T-helper 22 cell (primary cell): ENCODE measurements around the gene TBX3.
"Not testable (repeated sequence)": the region's sequence is repeated elsewhere in the genome, so short reads cannot be mapped to it uniquely, and the experiment has no call there.

Experiments used
- DNase-seq: peaks from one replicate; pipeline ENCODE4 v3.0.0-alpha.2; 2020; ENCODE audit warnings: low read depth

Gene TBX3

GRCh38 chr12:114684098-114684869 lies at the start of gene TBX3:
TSS of gene TBX3 (minus strand) at chr12:114684175. CDS start at chr12:114683200, 975 bp downstream.
- no peak for DNase-seq

DNA sequence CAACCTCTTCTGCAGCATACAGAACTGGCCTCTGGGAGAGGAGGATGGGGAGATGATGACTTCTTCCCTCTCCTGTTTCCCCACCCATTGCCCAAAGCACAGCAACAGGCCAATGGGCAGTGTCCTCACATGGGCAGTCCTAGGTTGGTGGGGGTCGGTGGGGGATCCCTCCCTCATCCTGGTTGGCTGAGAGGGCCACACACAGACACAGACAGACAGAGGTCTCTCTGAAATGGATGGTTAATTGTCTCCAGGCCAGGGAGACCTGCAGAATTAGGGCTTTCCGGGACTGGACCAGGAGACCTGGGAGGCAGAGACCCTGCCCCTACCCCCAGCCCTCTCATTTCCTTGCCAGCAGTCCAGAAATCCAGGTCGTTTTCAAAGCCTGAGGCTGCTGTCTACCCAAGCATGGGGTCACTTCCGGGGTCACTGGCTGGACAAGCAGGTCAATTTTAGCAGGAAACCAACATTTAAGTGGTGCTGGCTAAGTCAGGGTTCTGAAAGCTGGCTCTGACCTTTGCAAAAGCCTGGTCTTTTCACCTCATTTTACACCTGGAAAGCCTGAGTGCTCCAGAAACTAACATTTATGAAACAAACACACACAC lies 48.6 kb upstream of the TBX3 start:
- DNase-seq: no peak

GRCh38 chr12:114729731-114730130 lies 45.8 kb upstream of the TBX3 start:
- DNase-seq: no peak

GRCh38 chr12:114726092-114726710 lies 42.2 kb upstream of the TBX3 start:
- DNase-seq: no peak

DNA sequence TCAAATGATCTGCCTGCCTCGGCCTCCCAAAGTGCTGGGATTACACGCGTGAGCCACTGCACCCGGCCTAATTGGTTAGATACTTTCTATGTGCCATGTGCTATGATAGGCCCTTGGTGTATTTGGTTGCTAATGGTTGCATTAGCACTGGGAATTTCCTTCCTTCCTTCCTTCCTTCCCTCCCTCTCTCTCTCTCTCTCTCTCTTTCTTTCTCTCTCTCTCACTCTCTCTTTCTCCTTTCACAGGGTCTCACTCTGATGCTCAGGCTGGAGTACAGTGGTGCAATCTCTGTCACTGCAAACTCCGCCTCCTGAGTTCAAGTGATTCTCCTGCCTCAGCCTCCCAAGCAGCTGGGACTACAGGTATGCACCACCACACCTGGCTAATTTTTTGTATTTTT lies 38.2 kb upstream of the TBX3 start:
- not testable (repeated sequence) for DNase-seq

GRCh38 chr12:114721266-114721665 lies 37.3 kb upstream of the TBX3 start:
- DNase-seq: no peak

GRCh38 chr12:114713466-114714215 lies 29.7 kb upstream of the TBX3 start:
- DNase-seq: no peak

GRCh38 chr12:114711689-114712152 lies 27.7 kb upstream of the TBX3 start:
- DNase-seq: no peak

DNA sequence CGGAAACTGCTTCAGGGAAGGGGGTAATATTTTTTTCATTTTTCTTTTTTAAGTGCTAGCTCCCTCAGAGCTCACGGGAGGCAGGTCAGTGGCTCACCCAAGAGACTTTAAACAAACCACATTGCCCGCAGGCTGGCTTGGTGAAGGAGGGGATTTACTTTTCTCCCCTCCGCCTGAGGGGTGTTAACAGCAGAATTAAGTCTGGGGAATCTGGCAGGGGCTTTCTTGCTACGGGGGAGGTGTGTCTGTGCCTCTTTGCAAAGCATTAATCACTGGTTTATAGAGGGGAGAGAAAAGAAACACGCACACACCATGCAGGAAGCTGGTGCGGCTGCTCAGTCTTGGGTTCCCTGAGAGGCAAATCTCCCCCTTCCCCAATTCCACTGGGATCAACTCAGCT lies 26.2 kb upstream of the TBX3 start:
- no peak for DNase-seq

DNA sequence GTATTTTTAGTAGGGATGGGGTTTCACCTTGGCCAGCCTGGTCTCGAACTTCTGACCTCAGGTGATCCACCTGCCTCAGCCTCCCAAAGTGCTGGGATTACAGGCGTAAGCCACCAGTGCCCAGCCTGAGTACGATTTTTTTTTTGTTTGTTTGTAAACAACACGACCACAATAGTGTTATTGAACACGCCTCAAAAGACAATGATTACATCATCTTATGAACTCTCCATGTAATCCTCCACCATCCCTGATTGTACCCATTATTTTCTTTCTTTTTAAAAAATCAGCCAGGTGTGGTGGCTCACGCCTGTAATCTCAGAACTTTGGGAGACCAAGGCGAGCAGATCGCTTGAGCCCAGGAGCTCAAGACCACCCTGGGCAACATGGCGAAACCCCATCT lies 25.1 kb upstream of the TBX3 start:
- DNase-seq: no peak

DNA sequence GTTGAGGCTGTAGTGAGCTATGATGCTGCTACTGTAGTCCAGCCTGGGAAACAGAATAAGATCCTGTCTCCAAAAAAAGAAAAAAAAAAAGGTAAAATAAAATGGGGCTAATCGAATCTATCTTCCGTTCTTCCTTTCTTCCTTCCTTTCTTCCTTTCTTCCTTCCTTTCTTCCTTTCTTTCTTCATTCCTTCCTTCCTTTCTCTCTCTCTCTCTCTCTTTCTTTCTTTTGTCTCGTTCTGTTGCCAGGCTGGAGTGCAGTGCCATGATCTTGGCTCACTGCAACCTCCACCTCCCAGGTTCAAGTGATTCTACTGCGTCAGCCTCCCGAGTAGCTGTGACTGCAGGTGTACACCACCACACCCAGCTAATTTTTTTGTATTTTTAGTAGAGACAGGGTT lies 24.6 kb upstream of the TBX3 start:
- DNase-seq: not testable (repeated sequence)

DNA sequence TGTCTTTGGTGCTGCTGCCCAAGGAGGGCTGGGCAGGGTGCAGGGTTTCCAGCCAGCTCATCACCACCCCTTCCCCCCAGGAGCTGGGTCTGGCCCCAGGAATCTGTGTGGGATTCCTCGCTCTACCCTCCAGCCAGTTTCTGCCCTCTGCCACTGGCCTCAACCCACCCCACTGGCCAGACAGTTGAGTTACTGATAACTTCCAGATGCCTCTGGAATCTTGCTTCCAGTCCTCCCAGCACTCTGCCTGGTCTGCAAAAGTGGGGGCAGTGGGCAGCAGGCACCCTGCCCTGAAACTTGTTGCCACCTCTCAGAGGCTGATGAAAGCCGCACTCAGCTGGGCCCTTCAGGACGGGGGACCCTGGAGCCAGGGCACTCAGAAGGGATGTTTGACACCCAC lies 20.1 kb upstream of the TBX3 start:
- DNase-seq: no peak

GRCh38 chr12:114703060-114703493 lies 19.1 kb upstream of the TBX3 start:
- no peak for DNase-seq

GRCh38 chr12:114702462-114702861 lies 18.5 kb upstream of the TBX3 start:
- no peak for DNase-seq

DNA sequence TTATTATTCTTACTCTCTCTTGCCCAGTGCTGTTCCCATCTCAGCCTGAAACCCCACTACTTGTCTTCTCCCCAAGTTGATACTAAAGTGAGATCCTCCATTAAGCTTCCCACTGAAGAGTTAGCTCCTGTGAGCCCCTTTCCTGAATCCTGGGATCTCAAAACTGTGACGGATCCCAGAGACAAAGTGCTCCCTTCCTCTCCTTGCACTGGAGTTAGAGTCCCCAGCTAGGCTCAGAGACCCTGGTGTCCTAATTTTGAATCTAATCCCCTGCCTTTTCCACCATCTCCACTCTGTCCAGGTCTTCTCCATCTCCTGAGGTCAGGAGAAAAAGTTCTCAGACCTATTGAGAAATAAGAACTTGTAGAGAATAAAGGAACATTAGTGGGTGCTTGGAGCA lies 17.6 kb upstream of the TBX3 start:
- DNase-seq: no peak

DNA sequence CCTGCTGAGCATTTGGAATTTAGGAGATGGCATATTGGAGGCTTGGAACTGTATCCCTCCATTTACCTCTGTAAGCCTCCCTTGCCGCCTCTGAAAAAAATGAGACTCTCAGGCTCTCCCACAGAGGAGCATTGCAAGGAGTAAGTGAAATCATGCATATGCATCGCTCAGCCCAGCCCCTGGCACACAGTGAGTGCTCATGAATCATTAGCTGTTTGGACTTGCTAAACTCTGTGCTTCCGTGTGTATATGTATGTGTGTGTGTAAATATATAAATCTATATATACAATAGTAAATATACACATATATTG lies 17.1 kb upstream of the TBX3 start:
- no peak for DNase-seq

DNA sequence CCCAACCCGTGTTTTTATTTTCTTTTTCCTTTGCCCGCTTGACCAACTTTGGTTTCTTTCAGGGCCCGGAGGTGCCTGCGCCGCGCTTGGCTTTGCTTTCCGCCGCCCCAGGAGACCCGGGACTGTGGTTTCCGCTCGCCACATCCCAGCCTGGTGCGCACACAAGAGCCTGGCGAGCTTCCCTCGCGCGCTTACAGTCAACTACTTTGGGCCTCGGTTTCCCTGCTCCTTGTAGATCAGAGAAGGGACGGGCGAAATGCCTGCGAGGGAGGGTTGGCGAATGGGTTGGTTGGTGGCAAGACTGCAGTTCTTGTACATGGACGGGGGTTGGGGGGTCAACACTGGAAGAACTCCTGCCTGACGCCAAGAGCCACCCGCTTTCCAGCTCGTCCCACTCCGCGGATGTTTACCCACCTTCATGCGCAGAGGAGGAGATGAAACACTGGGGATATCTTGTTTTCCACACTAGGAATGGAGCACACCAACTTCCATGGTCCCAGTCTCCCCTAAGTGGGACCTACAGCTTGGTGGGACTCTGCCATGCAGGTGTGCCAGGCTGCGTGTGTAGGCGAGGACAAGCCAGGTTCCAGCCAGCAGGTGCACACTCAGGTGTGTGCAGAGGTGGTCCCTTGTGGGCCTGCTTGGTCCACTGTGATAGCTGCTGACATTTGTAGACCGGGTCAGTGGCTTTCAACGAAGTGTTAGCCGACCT lies 16.6 kb upstream of the TBX3 start:
- DNase-seq: no peak

- DNase-seq: no peak
Measured at GRCh38 chr12:114698566-114699163, 14.7 kb upstream of the TBX3 start.

GRCh38 chr12:114697741-114698565 lies 14.0 kb upstream of the TBX3 start:
- DNase-seq: no peak

DNA sequence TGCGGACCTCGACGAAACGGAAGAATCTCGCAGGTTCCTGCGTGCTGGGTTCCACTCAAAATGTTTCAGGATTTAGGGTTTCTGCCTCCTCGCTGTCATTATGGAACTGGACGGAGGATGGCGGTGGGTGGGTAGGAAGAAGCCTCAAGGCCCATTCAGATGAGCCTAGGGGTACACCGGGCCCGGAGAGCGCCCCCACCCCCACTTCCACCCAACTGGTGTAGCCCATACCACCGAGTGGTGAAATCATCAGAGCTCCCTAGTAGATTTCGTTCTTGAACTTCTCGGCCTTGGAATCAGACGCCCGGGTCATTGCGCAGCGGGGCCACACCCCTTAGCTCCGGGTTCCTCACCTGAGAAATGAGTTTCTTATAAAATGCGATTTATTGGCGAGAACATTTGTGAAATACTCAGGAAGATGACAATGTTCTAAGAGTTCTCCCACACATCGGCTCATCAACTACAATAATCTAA lies 13.3 kb upstream of the TBX3 start:
- DNase-seq: no peak
